Activated naive CD8-positive, alpha-beta T cell treated with anti-CD3 and anti-CD28 coated beads, Interleukin-2, amount 50 U/mL, for 24 hours (primary cell): Measurements from ENCODE around the gene CD40.
A peak's percentile ranks its signal among the peaks of the same experiment; 100 is the strongest.
"Not testable (repeated sequence)": the region's sequence is repeated elsewhere in the genome, so short reads cannot be mapped to it uniquely, and the experiment has no call there.

Experiments
- ATAC-seq: fragments of 150-1000 bp; cut with Tn5 transposase; one replicate; pipeline ENCODE4 v1.10.0; 2021
- DNase-seq: peaks from one replicate; pipeline ENCODE4 v3.0.0; 2021
- H3K27ac Mint-ChIP-seq: one replicate; pipeline ENCODE4 v1.8.0; 2021; ENCODE audit warnings: mild to moderate bottlenecking, mixed read lengths
- H3K27me3 Mint-ChIP-seq: one replicate; pipeline ENCODE4 v1.8.0; 2021; ENCODE audit warnings: mixed read lengths
- H3K36me3 Mint-ChIP-seq: one replicate; pipeline ENCODE4 v1.8.0; 2021; ENCODE audit warnings: low read depth, mixed read lengths
- H3K4me1 Mint-ChIP-seq: one replicate; pipeline ENCODE4 v1.8.0; 2021; ENCODE audit warnings: mixed read lengths
- H3K4me3 Mint-ChIP-seq: one replicate; pipeline ENCODE4 v1.8.0; 2021; ENCODE audit warnings: mild to moderate bottlenecking, moderate library complexity, mixed read lengths
- H3K9me3 Mint-ChIP-seq: one replicate; pipeline ENCODE4 v1.8.0; 2021; ENCODE audit warnings: mixed read lengths

The CD40 gene

GRCh38 chr20:46087161-46087560, 31.0 kb upstream of the CD40 start:
- Mint-ChIP-seq H3K4me3 (peak overlapping the region; percentile 41), H3K36me3 (peaks cover 8% of the 10 kb centered on the region), H3K27me3 (no peaks in the 10 kb centered on the region), H3K4me1 (peaks cover 74% of the 10 kb centered on the region), H3K27ac (no peak overlapping the region), H3K9me3 (no peaks in the 10 kb centered on the region)
- no peak for ATAC-seq
- DNase-seq, result no peak

- DNase-seq, result no peak
- H3K4me3 Mint-ChIP-seq, result peak overlapping the region; percentile 90
- no peak for ATAC-seq
- no peaks in the 10 kb centered on the region for H3K27me3 Mint-ChIP-seq
- no peaks in the 10 kb centered on the region for H3K9me3 Mint-ChIP-seq
- peaks cover 64% of the 10 kb centered on the region for H3K4me1 Mint-ChIP-seq
- peak overlapping the region; percentile 87 for H3K27ac Mint-ChIP-seq
- H3K36me3 Mint-ChIP-seq, result peaks cover 8% of the 10 kb centered on the region
Observed at GRCh38 chr20:46088409-46089166, 29.5 kb upstream of the CD40 start.

GRCh38 chr20:46089167-46089416, 29.0 kb upstream of the CD40 start:
- no peaks in the 10 kb centered on the region for H3K27me3 Mint-ChIP-seq
- H3K4me1 Mint-ChIP-seq, result peaks cover 60% of the 10 kb centered on the region
- H3K9me3 Mint-ChIP-seq, result no peaks in the 10 kb centered on the region
- peak; percentile 73 for DNase-seq
- ATAC-seq, result peak; percentile 44
- peak overlapping the region; percentile 87 for H3K27ac Mint-ChIP-seq
- peaks cover 8% of the 10 kb centered on the region for H3K36me3 Mint-ChIP-seq
- peak overlapping the region; percentile 90 for H3K4me3 Mint-ChIP-seq

- H3K9me3 Mint-ChIP-seq, result no peaks in the 10 kb centered on the region
- H3K27me3 Mint-ChIP-seq, result no peaks in the 10 kb centered on the region
- H3K4me3 Mint-ChIP-seq, result peak within 1 kb of the TSS; percentile 90
- peak within 1 kb of the TSS; percentile 87 for H3K27ac Mint-ChIP-seq
- peaks cover 7% of the 10 kb centered on the region for H3K36me3 Mint-ChIP-seq
- peaks cover 54% of the 10 kb centered on the region for H3K4me1 Mint-ChIP-seq
- ATAC-seq, result peak; percentile 88
- DNase-seq, result peak; percentile 94
Observed at GRCh38 chr20:46089417-46090388, 28.4 kb upstream of the CD40 start, which contains the start of gene NCOA5. NCOA5 (minus strand) TSS chr20:46089962; CDS start chr20:46079424, 10,538 bp downstream.

GRCh38 chr20:46091622-46092535, 26.2 kb upstream of the CD40 start:
- peaks cover 32% of the 10 kb centered on the region for H3K4me1 Mint-ChIP-seq
- not testable (repeated sequence) for ATAC-seq, H3K9me3 Mint-ChIP-seq, H3K36me3 Mint-ChIP-seq, DNase-seq, H3K27ac Mint-ChIP-seq, H3K27me3 Mint-ChIP-seq, H3K4me3 Mint-ChIP-seq

- H3K36me3 Mint-ChIP-seq, result peaks cover 2% of the 10 kb centered on the region
- peaks cover 11% of the 10 kb centered on the region for H3K27me3 Mint-ChIP-seq
- no peaks in the 10 kb centered on the region for H3K9me3 Mint-ChIP-seq
- peaks cover 16% of the 10 kb centered on the region for H3K4me1 Mint-ChIP-seq
- no peak overlapping the region for H3K27ac Mint-ChIP-seq
- no peak for ATAC-seq
- DNase-seq, result no peak
- H3K4me3 Mint-ChIP-seq, result no peak overlapping the region
Observed at GRCh38 chr20:46093531-46093930, 24.6 kb upstream of the CD40 start.

GRCh38 chr20:46099491-46100287, 18.4 kb upstream of the CD40 start:
- Mint-ChIP-seq H3K9me3 (peaks cover 3% of the 10 kb centered on the region), H3K4me3 (no peak overlapping the region), H3K27ac (no peak overlapping the region), H3K4me1 (peaks cover 3% of the 10 kb centered on the region), H3K36me3 (no peaks in the 10 kb centered on the region), H3K27me3 (peaks cover 45% of the 10 kb centered on the region)
- peak; percentile 23 for DNase-seq
- no peak for ATAC-seq

GRCh38 chr20:46100444-46100843, 17.7 kb upstream of the CD40 start:
- ATAC-seq, H3K27ac Mint-ChIP-seq, H3K9me3 Mint-ChIP-seq, DNase-seq, H3K36me3 Mint-ChIP-seq, H3K4me3 Mint-ChIP-seq, H3K4me1 Mint-ChIP-seq: not testable (repeated sequence)
- peaks cover 49% of the 10 kb centered on the region for H3K27me3 Mint-ChIP-seq

GRCh38 chr20:46100988-46101387, 17.1 kb upstream of the CD40 start:
- Mint-ChIP-seq H3K4me3 (no peak overlapping the region), H3K36me3 (no peaks in the 10 kb centered on the region), H3K27ac (no peak overlapping the region), H3K27me3 (peaks cover 49% of the 10 kb centered on the region), H3K4me1 (peaks cover 3% of the 10 kb centered on the region), H3K9me3 (peaks cover 3% of the 10 kb centered on the region)
- ATAC-seq, result no peak
- DNase-seq, result no peak

- Mint-ChIP-seq H3K9me3 (peaks cover 3% of the 10 kb centered on the region), H3K27me3 (peaks cover 54% of the 10 kb centered on the region), H3K36me3 (no peaks in the 10 kb centered on the region), H3K27ac (no peak overlapping the region), H3K4me1 (peaks cover 4% of the 10 kb centered on the region), H3K4me3 (no peak overlapping the region)
- ATAC-seq (no peak), DNase-seq (no peak)
Observed at GRCh38 chr20:46101957-46102356, 16.2 kb upstream of the CD40 start.

- no peak for DNase-seq
- no peaks in the 10 kb centered on the region for H3K36me3 Mint-ChIP-seq
- H3K4me3 Mint-ChIP-seq, result no peak overlapping the region
- peaks cover 6% of the 10 kb centered on the region for H3K4me1 Mint-ChIP-seq
- ATAC-seq, result no peak
- H3K27me3 Mint-ChIP-seq, result peaks cover 54% of the 10 kb centered on the region
- H3K9me3 Mint-ChIP-seq, result peaks cover 3% of the 10 kb centered on the region
- H3K27ac Mint-ChIP-seq, result no peak overlapping the region
Observed at GRCh38 chr20:46102940-46103339, 15.2 kb upstream of the CD40 start.

- Mint-ChIP-seq H3K27me3 (peaks cover 51% of the 10 kb centered on the region), H3K36me3 (no peaks in the 10 kb centered on the region), H3K9me3 (peaks cover 3% of the 10 kb centered on the region), H3K27ac (no peak overlapping the region), H3K4me1 (peaks cover 11% of the 10 kb centered on the region), H3K4me3 (no peak overlapping the region)
- DNase-seq (no peak), ATAC-seq (no peak)
Observed at GRCh38 chr20:46104262-46104661, 13.9 kb upstream of the CD40 start.

- Mint-ChIP-seq H3K4me3 (no peak overlapping the region), H3K36me3 (no peaks in the 10 kb centered on the region), H3K27me3 (peaks cover 45% of the 10 kb centered on the region), H3K4me1 (peaks cover 22% of the 10 kb centered on the region), H3K9me3 (peaks cover 3% of the 10 kb centered on the region), H3K27ac (no peak overlapping the region)
- DNase-seq (no peak), ATAC-seq (no peak)
Observed at GRCh38 chr20:46107061-46107460, 11.1 kb upstream of the CD40 start.
